ENCODE data around the gene ITFG1. TPM values are rescaled to one million over a fixed set of nuclear protein-coding genes. Genes with fewer than 3 reads are reported as not detected.
"Not testable (repeated sequence)": the region's sequence is repeated elsewhere in the genome, so short reads cannot be mapped to it uniquely, and the experiment has no call there.

The ITFG1 gene
- total and polyA plus RNA-seq, 4 experiments from 2014 or later, result 26.1 to 31.3 (median 28.3) TPM

GRCh38 chr16:47196457-47196856 is 264.4 kb downstream of the ITFG1 start:
- Histone ChIP-seq H3K4me3 (ENCODE audit: low read length in 2 of 2) (no peak overlapping the region), H3K36me3 (ENCODE audit: insufficient read depth, low read length) (no peaks in the 10 kb centered on the region), H3K9me3 (ENCODE audit: control insufficient read depth in 1 of 2, low read length in 2 of 2) (no peaks in the 10 kb centered on the region), H3K27me3 (ENCODE audit: insufficient read depth, low read length) (no peaks in the 10 kb centered on the region), H3K27ac (ENCODE audit: low read depth, low read length) (no peak overlapping the region), H3K4me1 (ENCODE audit: insufficient read depth, low read length) (no peaks in the 10 kb centered on the region)
- Mint-ChIP-seq H3K27me3 (no peaks in the 10 kb centered on the region), H3K27ac (no peak overlapping the region), H3K9me3 (peaks cover 0 to 2% (median 0%) of the 10 kb centered on the region in 8 donors), H3K36me3 (peaks cover 15 to 39% of the 10 kb centered on the region in 2 donors), H3K4me3 (no peak overlapping the region), H3K4me1 (no peaks in the 10 kb centered on the region)
- ChIA-PET POLR2A (ENCODE audit: partially characterized antibody) (no interaction called here), CTCF (ENCODE audit: partially characterized antibody) (no interaction called here)
- intact Hi-C loops (cut with micrococcal nuclease), result no loop called here
- DNase-seq, result no peak

GRCh38 chr16:47182318-47182717 is 278.5 kb downstream of the ITFG1 start:
- DNase-seq, result no peak
- no peaks in the 10 kb centered on the region for H3K4me1 Mint-ChIP-seq
- ChIA-PET CTCF (ENCODE audit: partially characterized antibody) (no interaction called here), POLR2A (ENCODE audit: partially characterized antibody) (no interaction called here)
- intact Hi-C loops (cut with micrococcal nuclease), result no loop called here
- H3K9me3 ChIP-seq (ENCODE audit: control insufficient read depth in 1 of 2, low read length in 2 of 2), result no peaks in the 10 kb centered on the region
- no peak overlapping the region for H3K27ac ChIP-seq (ENCODE audit: low read depth, low read length)
- H3K27me3 ChIP-seq (ENCODE audit: insufficient read depth, low read length), result no peaks in the 10 kb centered on the region
- H3K4me3 ChIP-seq (ENCODE audit: low read length in 2 of 2), result no peak overlapping the region
- no peaks in the 10 kb centered on the region for H3K36me3 ChIP-seq (ENCODE audit: insufficient read depth, low read length)
- H3K27ac Mint-ChIP-seq, result no peak overlapping the region
- H3K4me1 ChIP-seq (ENCODE audit: insufficient read depth, low read length), result no peaks in the 10 kb centered on the region
- H3K27me3 Mint-ChIP-seq, result no peaks in the 10 kb centered on the region
- H3K36me3 Mint-ChIP-seq, result peaks cover 5 to 14% of the 10 kb centered on the region in 2 donors
- H3K4me3 Mint-ChIP-seq, result no peak overlapping the region
- peaks cover 0 to 6% (median 0%) of the 10 kb centered on the region in 8 donors for H3K9me3 Mint-ChIP-seq

- H3K27me3 ChIP-seq (ENCODE audit: insufficient read depth, low read length); H3K9me3 Mint-ChIP-seq; H3K4me1 ChIP-seq (ENCODE audit: insufficient read depth, low read length); H3K9me3 ChIP-seq (ENCODE audit: control insufficient read depth in 1 of 2, low read length in 2 of 2); H3K4me1 Mint-ChIP-seq; H3K27ac ChIP-seq (ENCODE audit: low read depth, low read length); POLR2A ChIA-PET (ENCODE audit: partially characterized antibody); H3K36me3 ChIP-seq (ENCODE audit: insufficient read depth, low read length); H3K27ac Mint-ChIP-seq; H3K4me3 Mint-ChIP-seq; DNase-seq; intact Hi-C loops (cut with micrococcal nuclease); CTCF ChIA-PET (ENCODE audit: partially characterized antibody); H3K27me3 Mint-ChIP-seq; H3K4me3 ChIP-seq (ENCODE audit: low read length in 2 of 2): not testable (repeated sequence)
- H3K36me3 Mint-ChIP-seq, result peaks cover 5 to 14% of the 10 kb centered on the region in 2 donors
These were observed 279.8 kb downstream of the ITFG1 start for GRCh38 chr16:47181066-47181465.

GRCh38 chr16:47180073-47180472 is 280.8 kb downstream of the ITFG1 start:
- POLR2A ChIA-PET (ENCODE audit: partially characterized antibody), result no interaction called here
- CTCF ChIA-PET (ENCODE audit: partially characterized antibody), result no interaction called here
- no peaks in the 10 kb centered on the region for H3K4me1 Mint-ChIP-seq
- Histone ChIP-seq H3K9me3 (ENCODE audit: control insufficient read depth in 1 of 2, low read length in 2 of 2) (no peaks in the 10 kb centered on the region), H3K4me3 (ENCODE audit: low read length in 2 of 2) (no peak overlapping the region), H3K27ac (ENCODE audit: low read depth, low read length) (no peak overlapping the region), H3K27me3 (ENCODE audit: insufficient read depth, low read length) (no peaks in the 10 kb centered on the region), H3K36me3 (ENCODE audit: insufficient read depth, low read length) (no peaks in the 10 kb centered on the region), H3K4me1 (ENCODE audit: insufficient read depth, low read length) (no peaks in the 10 kb centered on the region)
- H3K27me3 Mint-ChIP-seq, result no peaks in the 10 kb centered on the region
- peaks cover 5 to 20% of the 10 kb centered on the region in 2 donors for H3K36me3 Mint-ChIP-seq
- H3K4me3 Mint-ChIP-seq, result no peak overlapping the region
- H3K9me3 Mint-ChIP-seq, result peaks cover 0 to 3% (median 0%) of the 10 kb centered on the region in 8 donors
- H3K27ac Mint-ChIP-seq, result no peak overlapping the region
- intact Hi-C loops (cut with micrococcal nuclease), result no loop called here
- DNase-seq, result no peak

- CTCF ChIA-PET (ENCODE audit: partially characterized antibody), result no interaction called here
These were observed 285.7 kb downstream of the ITFG1 start for GRCh38 chr16:47175152-47175551.

GRCh38 chr16:47162670-47163420 is 298.0 kb downstream of the ITFG1 start:
- intact Hi-C loops (cut with micrococcal nuclease), result no loop called here

More at GRCh38 chr16:47175152-47175551, 285.7 kb downstream of the ITFG1 start:
- H3K4me1 ChIP-seq (ENCODE audit: insufficient read depth, low read length), result no peaks in the 10 kb centered on the region
- no peak overlapping the region for H3K4me3 Mint-ChIP-seq
- no peak overlapping the region for H3K4me3 ChIP-seq (ENCODE audit: low read length in 2 of 2)
- no peaks in the 10 kb centered on the region for H3K9me3 Mint-ChIP-seq
- no peaks in the 10 kb centered on the region for H3K9me3 ChIP-seq (ENCODE audit: control insufficient read depth in 1 of 2, low read length in 2 of 2)
- H3K27me3 ChIP-seq (ENCODE audit: insufficient read depth, low read length), result no peaks in the 10 kb centered on the region
- no peak overlapping the region for H3K27ac ChIP-seq (ENCODE audit: low read depth, low read length)
- H3K36me3 ChIP-seq (ENCODE audit: insufficient read depth, low read length), result no peaks in the 10 kb centered on the region
- intact Hi-C loops (cut with micrococcal nuclease), result no loop called here
- H3K27me3 Mint-ChIP-seq, result no peaks in the 10 kb centered on the region
- H3K4me1 Mint-ChIP-seq, result no peaks in the 10 kb centered on the region
- DNase-seq, result no peak
- POLR2A ChIA-PET (ENCODE audit: partially characterized antibody), result no interaction called here
- H3K36me3 Mint-ChIP-seq, result peaks cover 6 to 17% of the 10 kb centered on the region in 2 donors
- no peak overlapping the region for H3K27ac Mint-ChIP-seq

GRCh38 chr16:47161464-47161863 is 299.4 kb downstream of the ITFG1 start:
- no peak overlapping the region for H3K27ac Mint-ChIP-seq
- peaks cover 0 to under 1% (median 0%) of the 10 kb centered on the region in 8 donors for H3K9me3 Mint-ChIP-seq
- Histone ChIP-seq H3K27ac (ENCODE audit: low read depth, low read length) (no peak overlapping the region), H3K4me3 (ENCODE audit: low read length in 2 of 2) (no peak overlapping the region), H3K4me1 (ENCODE audit: insufficient read depth, low read length) (no peaks in the 10 kb centered on the region), H3K27me3 (ENCODE audit: insufficient read depth, low read length) (no peaks in the 10 kb centered on the region), H3K9me3 (ENCODE audit: control insufficient read depth in 1 of 2, low read length in 2 of 2) (no peaks in the 10 kb centered on the region), H3K36me3 (ENCODE audit: insufficient read depth, low read length) (no peaks in the 10 kb centered on the region)
- POLR2A ChIA-PET (ENCODE audit: partially characterized antibody), result no interaction called here
- DNase-seq, result no peak
- no peaks in the 10 kb centered on the region for H3K27me3 Mint-ChIP-seq
- H3K36me3 Mint-ChIP-seq, result peaks cover 21 to 22% of the 10 kb centered on the region in 2 donors
- CTCF ChIA-PET (ENCODE audit: partially characterized antibody), result interaction anchor here (1.6 kb wide), 1 partner anchor 18 kb away, joined by 11 read pairs; the partner anchor contains the start of gene NETO2
- no peak overlapping the region for H3K4me3 Mint-ChIP-seq
- no peaks in the 10 kb centered on the region for H3K4me1 Mint-ChIP-seq
- intact Hi-C loops (cut with micrococcal nuclease), result no loop called here

More at GRCh38 chr16:47162670-47163420, 298.0 kb downstream of the ITFG1 start:
- Histone ChIP-seq H3K9me3 (ENCODE audit: control insufficient read depth in 1 of 2, low read length in 2 of 2) (no peaks in the 10 kb centered on the region), H3K36me3 (ENCODE audit: insufficient read depth, low read length) (no peaks in the 10 kb centered on the region), H3K27me3 (ENCODE audit: insufficient read depth, low read length) (no peaks in the 10 kb centered on the region), H3K4me1 (ENCODE audit: insufficient read depth, low read length) (no peaks in the 10 kb centered on the region), H3K27ac (ENCODE audit: low read depth, low read length) (no peak overlapping the region), H3K4me3 (ENCODE audit: low read length in 2 of 2) (no peak overlapping the region)
- CTCF ChIA-PET (ENCODE audit: partially characterized antibody), result interaction anchor here (1.6 kb wide), 1 partner anchor 19 kb away, joined by 11 read pairs; the partner anchor contains the start of gene NETO2
- POLR2A ChIA-PET (ENCODE audit: partially characterized antibody), result no interaction called here
- no peaks in the 10 kb centered on the region for H3K4me1 Mint-ChIP-seq
- no peaks in the 10 kb centered on the region for H3K9me3 Mint-ChIP-seq
- no peak for DNase-seq
- H3K36me3 Mint-ChIP-seq, result peaks cover 12 to 14% of the 10 kb centered on the region in 2 donors
- H3K27ac Mint-ChIP-seq, result no peak overlapping the region
- H3K4me3 Mint-ChIP-seq, result no peak overlapping the region
- H3K27me3 Mint-ChIP-seq, result no peaks in the 10 kb centered on the region
